Epithelial cell of proximal tubule (primary cell): ENCODE data around the gene TBC1D22A. TPM values are rescaled to one million over a fixed set of nuclear protein-coding genes. Genes with fewer than 3 reads are reported as not detected.

Experiments
- DNase-seq: peaks from one replicate; pipeline ENCODE4 v3.0.0-alpha.2; 2011; ENCODE audit warnings: low read depth
- H3K4me3 ChIP-seq: 2 replicates; pipeline ENCODE4 v1.5.1; 2011; ENCODE audit warnings: low read depth, mild to moderate bottlenecking, low read length
- CTCF ChIP-seq: conservative IDR thresholded peaks from 2 replicates; pipeline ENCODE4 v1.5.1; 2012; ENCODE audit warnings: low read depth, mild to moderate bottlenecking, low read length
- total RNA-seq: library from RNA; depleted of rRNA; stranded (reverse); fragments of >200 nt; gene quantifications from 2 replicates; pipeline ENCODE4 v1.2.3, GENCODE V29; 2015

The TBC1D22A gene
- total RNA-seq, 1 donor from 2014 or later = 22.7 TPM

- no peak for DNase-seq
- no peak for TF ChIP-seq CTCF
- no peak overlapping the region for H3K4me3 ChIP-seq
Measured at GRCh38 chr22:47053013-47053725, 290.7 kb downstream of the TBC1D22A start.

- no peak overlapping the region for H3K4me3 ChIP-seq
- TF ChIP-seq CTCF = no peak
- no peak for DNase-seq
Measured at GRCh38 chr22:47053726-47054141, 291.3 kb downstream of the TBC1D22A start.

GRCh38 chr22:47054231-47055072 is 292.0 kb downstream of the TBC1D22A start:
- H3K4me3 ChIP-seq = no peak overlapping the region
- no peak for TF ChIP-seq CTCF
- no peak for DNase-seq

DNA sequence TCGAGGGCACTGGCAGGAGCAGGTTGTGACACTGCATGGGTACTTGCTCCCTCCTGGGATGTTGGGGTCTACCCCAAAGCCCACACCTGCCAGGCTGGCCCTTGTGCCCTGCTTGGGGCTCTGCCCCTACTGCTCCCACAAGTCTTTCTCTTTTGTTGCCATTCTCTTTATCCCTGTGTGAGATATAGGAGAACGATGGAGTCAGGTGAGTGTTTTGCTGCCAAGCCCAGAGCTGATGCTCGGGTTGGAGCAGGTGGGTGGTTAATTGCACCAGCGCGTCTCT is 292.6 kb downstream of the TBC1D22A start:
- H3K4me3 ChIP-seq = no peak overlapping the region
- TF ChIP-seq CTCF = no peak
- no peak for DNase-seq

DNA sequence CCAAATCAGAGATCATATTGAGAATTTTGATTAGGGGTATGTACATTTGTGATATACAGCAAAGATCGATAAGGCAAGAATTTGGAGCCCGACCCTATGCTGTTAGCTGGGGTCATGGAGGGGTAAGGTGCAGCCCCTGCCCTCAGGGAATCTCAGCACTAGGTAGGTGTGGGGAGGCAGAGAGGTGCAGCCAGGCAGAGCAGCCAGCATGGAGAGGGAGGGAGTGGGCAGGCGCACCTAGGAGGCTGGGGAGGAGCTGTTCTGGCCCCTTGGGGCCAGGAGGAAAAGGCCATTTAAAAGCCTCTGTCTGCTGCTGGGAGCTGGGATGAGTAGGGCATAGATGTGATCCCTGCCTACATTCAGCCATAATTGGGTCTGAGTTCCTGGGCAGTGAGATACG is 293.0 kb downstream of the TBC1D22A start:
- no peak for TF ChIP-seq CTCF

GRCh38 chr22:47055921-47056320 is 293.5 kb downstream of the TBC1D22A start:
- TF ChIP-seq CTCF = no peak
- DNase-seq = no peak
- H3K4me3 ChIP-seq = no peak overlapping the region

More for the DNA sequence above, 293.0 kb downstream of the TBC1D22A start:
- no peak for DNase-seq
- no peak overlapping the region for H3K4me3 ChIP-seq
